ENCODE measurements around the gene JAKMIP1. TPM values are rescaled to one million over a fixed set of nuclear protein-coding genes. Genes with fewer than 3 reads are reported as not detected.
A peak's percentile ranks its signal among the peaks of the same experiment; 100 is the strongest.

JAKMIP1 gene
- total and polyA plus RNA-seq, 2 of the 13 experiments (the other 11 are each of a cell fraction or from before 2014, with no cell fraction given), result not detected

DNA sequence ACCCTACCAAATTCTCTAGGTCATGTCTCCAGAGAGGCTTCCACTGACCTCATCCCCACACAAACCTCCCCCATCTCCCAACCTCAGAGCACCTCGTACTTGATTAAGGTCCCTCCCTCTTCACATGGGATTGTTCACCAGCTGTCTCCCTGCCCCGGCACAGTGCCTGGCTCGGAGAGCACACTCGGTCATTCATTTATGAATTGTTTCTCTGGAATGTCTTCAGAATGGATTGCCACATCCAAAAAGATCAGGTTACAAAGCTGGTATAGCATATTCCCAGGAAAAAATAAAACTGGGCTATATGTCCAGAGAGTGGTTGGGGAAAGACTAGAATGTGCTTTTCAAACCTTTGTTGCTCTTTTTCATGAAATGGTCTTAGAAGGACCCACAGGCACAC lies 21.6 kb downstream of the JAKMIP1 start (continued):
- TF ChIP-seq MXI1 (IDR thresholded peaks at IDR 0.05; ENCODE audit: borderline replicate concordance, low read depth, low read length), result no peak

DNA sequence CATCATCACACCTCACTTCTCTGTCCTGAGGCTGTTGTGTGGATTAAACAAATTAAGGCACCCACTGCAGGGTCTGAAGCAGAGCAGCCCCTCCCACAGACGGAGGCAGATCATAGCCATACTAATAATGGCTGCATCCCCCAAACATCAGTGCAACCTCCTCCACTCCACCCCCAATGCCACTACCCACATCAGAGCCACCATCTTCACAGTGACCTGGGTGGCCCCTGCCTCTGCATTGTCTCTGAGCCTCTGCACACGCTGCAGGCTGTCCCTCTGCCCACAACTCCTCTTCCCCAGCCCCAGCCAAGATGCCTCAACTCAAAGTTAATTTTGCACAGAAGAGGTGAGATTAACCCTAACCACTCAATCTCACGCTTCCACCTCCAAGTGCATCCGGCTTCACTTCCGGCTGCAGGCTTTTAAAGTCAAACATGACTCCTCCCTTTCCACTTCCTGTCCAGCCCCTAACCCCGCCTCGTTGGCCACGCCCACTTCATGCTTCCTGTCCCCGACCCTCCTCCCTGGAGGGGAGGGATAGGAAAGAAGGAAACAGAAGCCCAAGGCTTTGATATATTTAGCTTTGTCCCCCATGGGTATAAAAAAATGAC lies 22.7 kb downstream of the JAKMIP1 start:
- DNase-seq (ENCODE audit: low spot score) (no peak), FAIRE-seq (no peak), ATAC-seq (no peak)
- no TSS peak for BruUV-seq (replicated peaks)
- 27% methylated on average over 8 of the region's 9 CpGs for WGBS (ENCODE audit: low lambda C conversion rate)
- H3K9ac ChIP-seq (ENCODE audit: insufficient read depth, low read depth, low read length), result no peak overlapping the region
- ChIA-PET CTCF (ENCODE audit: low intra/inter-chr PET ratio, low total read pairs) (no interaction called here), POLR2A (no interaction called here)
- intact Hi-C loops (cut with micrococcal nuclease; ENCODE audit: unreplicated experiment), result no loop called here
- no peaks in the 10 kb centered on the region for H3K4me1 ChIP-seq (ENCODE audit: insufficient read depth, low read length)
- in situ Hi-C loops (cut with HindIII; ENCODE audit: extremely low pct_ligation_motif_present, low pct_unique_long_range_greater_than_20kb), result no loop called here
- H3K9me3 ChIP-seq (ENCODE audit: low read length), result no peaks in the 10 kb centered on the region
- H4K20me1 ChIP-seq (ENCODE audit: insufficient read depth, low read length), result no peaks in the 10 kb centered on the region
- peaks cover 0 to 2% of the 10 kb centered on the region in 2 experiments; a peak in 1 of 5 replicates for H3K27me3 ChIP-seq (ENCODE audit: control insufficient read depth in 1 of 2, insufficient read depth in 2 of 2, low read length in 2 of 2)
- H3K4me3 ChIP-seq (replicated peaks in 1 of 3; ENCODE audit: insufficient read depth in 1 of 3, low read depth in 2 of 3, low read length in 3 of 3), result no peak overlapping the region
- TF ChIP-seq GABPA (IDR thresholded peaks at IDR 0.05; ENCODE audit: low read depth, low read length), result no peak
- TF ChIP-seq GABPA (CRISPR knock-in tag; IDR thresholded peaks at IDR 0.05; ENCODE audit: low read depth), result peak; percentile 33; the same call in 1 of the 2 replicates
- TF ChIP-seq CC2D1A (CRISPR knock-in tag; IDR thresholded peaks at IDR 0.05), result no peak
- no peak overlapping the region for H2AFZ ChIP-seq (ENCODE audit: low read length)
- no peaks in the 10 kb centered on the region for H3K79me2 ChIP-seq (ENCODE audit: insufficient read depth, low read length)
- no peaks in the 10 kb centered on the region for H3K36me3 ChIP-seq (replicated peaks in 1 of 2; ENCODE audit: control insufficient read depth in 1 of 2, insufficient read depth in 2 of 2, low read length in 2 of 2)
- no peak overlapping the region for H3K27ac ChIP-seq (ENCODE audit: extremely low read length, insufficient read depth, low read length)
- no peak overlapping the region for H3K4me2 ChIP-seq (ENCODE audit: low read depth, low read length)

DNA sequence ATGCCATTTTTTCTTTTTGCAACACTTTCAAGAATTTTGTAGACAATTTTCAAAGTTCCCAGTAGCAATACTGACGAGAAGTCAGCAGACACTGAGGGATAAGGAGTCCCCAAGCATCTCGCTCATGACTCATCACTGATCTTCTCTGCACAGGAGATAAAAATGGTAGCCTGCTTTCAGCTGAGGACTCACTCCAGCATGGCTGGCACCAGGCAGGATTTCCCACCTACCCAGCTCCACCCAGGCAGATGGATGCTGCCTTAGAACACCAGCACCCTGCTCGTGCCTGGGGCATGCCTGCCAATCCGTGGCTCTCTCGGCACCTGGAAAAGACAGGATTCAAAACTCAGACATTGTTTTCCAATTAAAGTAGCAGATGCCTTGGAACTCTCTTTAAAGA lies 24.9 kb downstream of the JAKMIP1 start:
- ATAC-seq (no peak), FAIRE-seq (no peak), DNase-seq (ENCODE audit: low spot score) (no peak)
- ChIA-PET CTCF (ENCODE audit: low intra/inter-chr PET ratio, low total read pairs) (no interaction called here), POLR2A (no interaction called here)
- in situ Hi-C loops (cut with HindIII; ENCODE audit: extremely low pct_ligation_motif_present, low pct_unique_long_range_greater_than_20kb), result no loop called here
- H3K9ac ChIP-seq (ENCODE audit: insufficient read depth, low read depth, low read length), result no peak overlapping the region
- H3K36me3 ChIP-seq (replicated peaks in 1 of 2; ENCODE audit: control insufficient read depth in 1 of 2, insufficient read depth in 2 of 2, low read length in 2 of 2), result no peaks in the 10 kb centered on the region
- intact Hi-C loops (cut with micrococcal nuclease; ENCODE audit: unreplicated experiment), result no loop called here
- no peak overlapping the region for H3K4me2 ChIP-seq (ENCODE audit: low read depth, low read length)
- no peaks in the 10 kb centered on the region for H4K20me1 ChIP-seq (ENCODE audit: insufficient read depth, low read length)
- no peaks in the 10 kb centered on the region for H3K4me1 ChIP-seq (ENCODE audit: insufficient read depth, low read length)
- no peak overlapping the region for H3K4me3 ChIP-seq (replicated peaks in 1 of 3; ENCODE audit: insufficient read depth in 1 of 3, low read depth in 2 of 3, low read length in 3 of 3)
- H3K79me2 ChIP-seq (ENCODE audit: insufficient read depth, low read length), result no peaks in the 10 kb centered on the region
- 13% methylated on average over 2 of the region's 5 CpGs for WGBS (ENCODE audit: low lambda C conversion rate)
- H3K9me3 ChIP-seq (ENCODE audit: low read length), result peaks cover 5% of the 10 kb centered on the region; the same call in 1 of the 2 replicates
- no peak overlapping the region for H3K27ac ChIP-seq (ENCODE audit: extremely low read length, insufficient read depth, low read length)
- H3K27me3 ChIP-seq (ENCODE audit: control insufficient read depth in 1 of 2, insufficient read depth in 2 of 2, low read length in 2 of 2), result peaks cover 0 to 2% of the 10 kb centered on the region in 2 experiments; a peak in 1 of 5 replicates
- no TSS peak for BruUV-seq (replicated peaks)
- no peak overlapping the region for H2AFZ ChIP-seq (ENCODE audit: low read length)
- no peak for TF ChIP-seq HNRNPH1 (optimal IDR thresholded peaks at IDR 0.05; ENCODE audit: low read depth, low read length)
- TF ChIP-seq, protein P1, sequence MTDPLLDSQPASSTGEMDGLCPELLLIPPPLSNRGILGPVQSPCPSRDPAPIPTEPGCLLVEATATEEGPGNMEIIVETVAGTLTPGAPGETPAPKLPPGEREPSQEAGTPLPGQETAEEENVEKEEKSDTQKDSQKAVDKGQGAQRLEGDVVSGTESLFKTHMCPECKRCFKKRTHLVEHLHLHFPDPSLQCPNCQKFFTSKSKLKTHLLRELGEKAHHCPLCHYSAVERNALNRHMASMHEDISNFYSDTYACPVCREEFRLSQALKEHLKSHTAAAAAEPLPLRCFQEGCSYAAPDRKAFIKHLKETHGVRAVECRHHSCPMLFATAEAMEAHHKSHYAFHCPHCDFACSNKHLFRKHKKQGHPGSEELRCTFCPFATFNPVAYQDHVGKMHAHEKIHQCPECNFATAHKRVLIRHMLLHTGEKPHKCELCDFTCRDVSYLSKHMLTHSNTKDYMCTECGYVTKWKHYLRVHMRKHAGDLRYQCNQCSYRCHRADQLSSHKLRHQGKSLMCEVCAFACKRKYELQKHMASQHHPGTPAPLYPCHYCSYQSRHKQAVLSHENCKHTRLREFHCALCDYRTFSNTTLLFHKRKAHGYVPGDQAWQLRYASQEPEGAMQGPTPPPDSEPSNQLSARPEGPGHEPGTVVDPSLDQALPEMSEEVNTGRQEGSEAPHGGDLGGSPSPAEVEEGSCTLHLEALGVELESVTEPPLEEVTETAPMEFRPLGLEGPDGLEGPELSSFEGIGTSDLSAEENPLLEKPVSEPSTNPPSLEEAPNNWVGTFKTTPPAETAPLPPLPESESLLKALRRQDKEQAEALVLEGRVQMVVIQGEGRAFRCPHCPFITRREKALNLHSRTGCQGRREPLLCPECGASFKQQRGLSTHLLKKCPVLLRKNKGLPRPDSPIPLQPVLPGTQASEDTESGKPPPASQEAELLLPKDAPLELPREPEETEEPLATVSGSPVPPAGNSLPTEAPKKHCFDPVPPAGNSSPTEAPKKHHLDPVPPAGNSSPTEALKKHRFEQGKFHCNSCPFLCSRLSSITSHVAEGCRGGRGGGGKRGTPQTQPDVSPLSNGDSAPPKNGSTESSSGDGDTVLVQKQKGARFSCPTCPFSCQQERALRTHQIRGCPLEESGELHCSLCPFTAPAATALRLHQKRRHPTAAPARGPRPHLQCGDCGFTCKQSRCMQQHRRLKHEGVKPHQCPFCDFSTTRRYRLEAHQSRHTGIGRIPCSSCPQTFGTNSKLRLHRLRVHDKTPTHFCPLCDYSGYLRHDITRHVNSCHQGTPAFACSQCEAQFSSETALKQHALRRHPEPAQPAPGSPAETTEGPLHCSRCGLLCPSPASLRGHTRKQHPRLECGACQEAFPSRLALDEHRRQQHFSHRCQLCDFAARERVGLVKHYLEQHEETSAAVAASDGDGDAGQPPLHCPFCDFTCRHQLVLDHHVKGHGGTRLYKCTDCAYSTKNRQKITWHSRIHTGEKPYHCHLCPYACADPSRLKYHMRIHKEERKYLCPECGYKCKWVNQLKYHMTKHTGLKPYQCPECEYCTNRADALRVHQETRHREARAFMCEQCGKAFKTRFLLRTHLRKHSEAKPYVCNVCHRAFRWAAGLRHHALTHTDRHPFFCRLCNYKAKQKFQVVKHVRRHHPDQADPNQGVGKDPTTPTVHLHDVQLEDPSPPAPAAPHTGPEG (CRISPR knock-in tag; IDR thresholded peaks at IDR 0.05), result no peak
- TF ChIP-seq, protein P2, sequence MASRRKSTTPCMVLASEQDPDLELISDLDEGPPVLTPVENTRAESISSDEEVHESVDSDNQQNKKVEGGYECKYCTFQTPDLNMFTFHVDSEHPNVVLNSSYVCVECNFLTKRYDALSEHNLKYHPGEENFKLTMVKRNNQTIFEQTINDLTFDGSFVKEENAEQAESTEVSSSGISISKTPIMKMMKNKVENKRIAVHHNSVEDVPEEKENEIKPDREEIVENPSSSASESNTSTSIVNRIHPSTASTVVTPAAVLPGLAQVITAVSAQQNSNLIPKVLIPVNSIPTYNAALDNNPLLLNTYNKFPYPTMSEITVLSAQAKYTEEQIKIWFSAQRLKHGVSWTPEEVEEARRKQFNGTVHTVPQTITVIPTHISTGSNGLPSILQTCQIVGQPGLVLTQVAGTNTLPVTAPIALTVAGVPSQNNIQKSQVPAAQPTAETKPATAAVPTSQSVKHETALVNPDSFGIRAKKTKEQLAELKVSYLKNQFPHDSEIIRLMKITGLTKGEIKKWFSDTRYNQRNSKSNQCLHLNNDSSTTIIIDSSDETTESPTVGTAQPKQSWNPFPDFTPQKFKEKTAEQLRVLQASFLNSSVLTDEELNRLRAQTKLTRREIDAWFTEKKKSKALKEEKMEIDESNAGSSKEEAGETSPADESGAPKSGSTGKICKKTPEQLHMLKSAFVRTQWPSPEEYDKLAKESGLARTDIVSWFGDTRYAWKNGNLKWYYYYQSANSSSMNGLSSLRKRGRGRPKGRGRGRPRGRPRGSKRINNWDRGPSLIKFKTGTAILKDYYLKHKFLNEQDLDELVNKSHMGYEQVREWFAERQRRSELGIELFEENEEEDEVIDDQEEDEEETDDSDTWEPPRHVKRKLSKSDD (CRISPR knock-in tag; IDR thresholded peaks at IDR 0.05; ENCODE audit: low read depth), result no peak
- TF ChIP-seq ZNF75D (CRISPR knock-in tag; IDR thresholded peaks at IDR 0.05; ENCODE audit: borderline replicate concordance), result no peak
